HG03060 (cell line): Measurements from ENCODE around the gene DKK2.

Source experiments
- ATAC-seq: cut with Tn5 transposase; IDR thresholded peaks from one replicate; pipeline ENCODE4 v1.9.1; 2021; ENCODE audit warnings: low read depth, moderate number of reproducible peaks; ENCODE audit not compliant: unreplicated experiment

DKK2 gene

GRCh38 chr4:107017443-107018343, 18.4 kb downstream of the DKK2 start:
- ATAC-seq: no peak

GRCh38 chr4:107011312-107011711, 24.8 kb downstream of the DKK2 start:
- ATAC-seq: no peak

GRCh38 chr4:107009196-107009968, 26.7 kb downstream of the DKK2 start:
- no peak for ATAC-seq

DNA sequence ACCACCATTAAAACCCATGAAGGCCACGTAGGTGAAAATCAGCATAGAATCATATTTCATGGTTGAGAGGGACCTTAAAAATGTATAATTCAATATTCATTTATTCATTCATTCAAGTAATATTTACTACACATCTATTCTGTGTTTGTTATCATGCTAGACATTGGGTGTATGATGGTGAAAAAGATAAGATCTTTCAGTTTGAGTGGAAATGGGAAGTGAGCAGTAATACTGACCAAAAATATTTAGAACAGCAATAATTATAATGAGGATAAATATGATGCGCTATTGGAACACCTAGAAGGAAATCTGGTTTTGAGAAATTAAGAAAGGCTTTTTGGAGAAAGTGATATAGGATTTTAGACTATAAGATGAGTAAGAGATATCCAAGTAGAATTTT, 28.0 kb downstream of the DKK2 start:
- no peak for ATAC-seq

DNA sequence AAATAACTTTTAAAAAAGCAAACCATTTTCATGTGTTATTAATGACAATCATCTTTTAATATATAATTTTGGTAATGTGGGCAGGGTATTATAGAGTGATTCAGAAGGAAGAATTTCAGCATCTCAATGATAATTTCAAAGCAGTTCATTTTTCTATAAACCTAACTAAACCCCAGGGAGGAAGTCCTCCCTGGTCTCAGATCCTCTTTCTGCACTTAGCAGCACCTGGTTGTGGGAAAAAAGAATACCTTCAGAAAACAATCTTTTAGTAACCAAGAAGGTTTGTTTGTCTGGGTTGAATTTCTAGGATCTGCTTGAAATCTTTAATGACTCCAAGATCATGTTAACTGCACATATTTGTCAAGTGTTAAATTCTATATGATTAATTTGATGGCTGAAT, 29.9 kb downstream of the DKK2 start:
- ATAC-seq: no peak

GRCh38 chr4:106996490-106996889, 39.6 kb downstream of the DKK2 start:
- ATAC-seq: no peak

GRCh38 chr4:106993827-106994226, 42.3 kb downstream of the DKK2 start:
- ATAC-seq: no peak

DNA sequence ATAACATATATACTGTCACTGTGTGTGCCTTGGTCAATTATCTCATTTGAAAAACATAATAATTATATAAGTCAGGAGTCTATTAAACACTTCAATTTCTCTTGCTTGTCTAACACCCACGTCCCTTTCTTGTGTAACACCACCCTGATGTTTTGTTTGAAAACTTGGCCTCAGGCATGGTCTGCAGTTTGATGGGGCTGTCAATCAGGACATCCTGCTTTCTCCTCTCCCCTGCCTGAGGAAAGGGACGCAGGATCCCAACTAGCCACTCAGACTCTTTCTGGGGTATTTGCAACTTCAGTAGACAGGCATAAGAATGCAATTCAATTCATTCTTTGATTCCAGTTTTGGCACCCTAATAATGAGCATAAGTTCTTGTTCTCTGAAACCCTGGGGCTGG, 48.8 kb downstream of the DKK2 start:
- no peak for ATAC-seq

- ATAC-seq: no peak
Observed at GRCh38 chr4:106986486-106986885, 49.6 kb downstream of the DKK2 start.

- no peak for ATAC-seq
Observed at GRCh38 chr4:106985830-106986229, 50.3 kb downstream of the DKK2 start.

DNA sequence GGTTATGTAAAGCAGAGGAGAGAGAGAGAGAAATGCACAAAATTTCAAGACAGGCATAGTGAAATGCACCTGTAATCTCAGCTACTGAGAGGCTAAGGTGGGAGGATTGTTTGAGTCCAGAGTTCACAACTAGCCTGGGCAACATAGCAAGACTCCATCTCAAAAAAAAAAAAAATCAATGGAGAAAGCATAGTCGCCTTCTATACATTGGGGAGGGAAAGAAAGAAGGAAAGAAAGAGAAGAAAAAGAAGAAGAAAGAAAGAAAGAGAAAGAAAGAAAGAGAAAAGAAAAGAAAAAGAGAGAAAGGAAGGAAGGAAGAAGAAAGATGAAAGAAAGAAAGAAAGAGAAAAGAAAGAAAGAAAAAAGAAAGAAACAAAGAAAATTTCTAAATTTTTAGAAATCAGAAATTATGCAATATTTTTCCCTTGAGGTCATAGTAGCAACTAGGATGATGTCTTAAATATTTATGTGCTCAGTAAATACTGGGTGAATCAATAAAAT, 53.4 kb downstream of the DKK2 start:
- no peak for ATAC-seq

- no peak for ATAC-seq
Observed at GRCh38 chr4:106981431-106981830, 54.7 kb downstream of the DKK2 start.

GRCh38 chr4:106979476-106979875, 56.6 kb downstream of the DKK2 start:
- ATAC-seq: no peak

GRCh38 chr4:106978046-106978774, 57.9 kb downstream of the DKK2 start:
- no peak for ATAC-seq

DNA sequence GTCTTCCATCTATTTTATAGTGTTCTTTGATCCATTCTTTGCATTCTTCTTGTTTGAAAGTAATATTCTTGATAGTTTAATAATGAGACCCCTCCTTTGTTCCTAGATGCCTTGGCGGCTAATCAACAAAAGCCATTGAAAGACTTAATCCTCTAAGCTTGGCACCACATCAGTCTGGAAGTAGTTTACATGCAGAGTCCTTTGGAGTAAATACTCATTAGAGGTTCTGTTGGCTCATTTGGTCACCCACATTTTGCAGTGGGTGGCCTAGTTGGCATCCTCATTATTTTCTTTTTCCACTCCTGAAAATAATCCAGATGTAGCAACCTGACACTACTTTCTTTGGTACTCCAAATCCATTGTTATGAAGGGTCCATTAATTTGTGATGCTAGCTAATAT, 64.5 kb downstream of the DKK2 start:
- ATAC-seq: no peak

- ATAC-seq: no peak
Observed at GRCh38 chr4:106967892-106968291, 68.2 kb downstream of the DKK2 start.

GRCh38 chr4:106953036-106953705, 82.9 kb downstream of the DKK2 start:
- no peak for ATAC-seq

DNA sequence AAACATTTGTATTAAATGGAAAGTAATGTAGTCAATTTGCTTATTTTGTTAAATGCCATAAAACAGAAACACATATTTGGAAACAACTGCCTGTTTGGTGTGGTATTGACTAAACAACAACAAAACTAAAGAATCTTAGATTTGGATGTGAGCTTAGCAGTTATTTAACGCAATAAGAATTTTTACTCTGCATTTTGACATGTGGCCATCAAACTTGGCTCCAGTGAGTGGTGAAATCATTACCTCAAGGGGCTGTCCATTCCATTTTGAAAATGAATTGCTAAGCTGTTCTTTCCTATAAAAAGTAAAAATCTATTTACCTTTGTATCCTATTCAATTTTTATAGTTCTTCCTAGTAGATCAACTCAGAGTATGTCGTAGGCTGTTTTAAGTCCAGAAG, 84.2 kb downstream of the DKK2 start:
- ATAC-seq: no peak

GRCh38 chr4:106941841-106942240, 94.3 kb downstream of the DKK2 start:
- ATAC-seq: no peak

DNA sequence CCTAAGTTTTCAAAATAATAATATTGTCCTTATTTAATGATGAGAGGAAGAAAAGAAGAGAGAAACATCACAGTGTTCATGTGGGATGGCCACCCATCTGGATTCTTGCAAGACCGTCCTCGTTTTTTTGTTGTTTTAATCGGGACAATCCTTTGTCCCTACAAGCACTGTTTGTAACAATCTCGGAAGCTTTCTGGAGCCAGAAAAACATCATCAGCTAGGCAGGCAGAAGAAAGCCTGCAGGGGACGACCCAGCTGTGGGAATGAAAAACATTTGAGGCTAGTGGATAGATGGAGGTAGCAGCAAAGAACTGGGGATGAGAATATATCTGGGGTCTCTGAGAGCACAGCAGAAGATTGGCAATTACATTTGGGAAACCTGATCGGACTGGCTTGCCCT, 105.6 kb downstream of the DKK2 start:
- ATAC-seq: no peak
